Tibial artery (tissue), 4 donors: ENCODE results near the gene TMEM109.
A peak's percentile ranks its signal among the peaks of the same experiment; 100 is the strongest.

Source experiments
- DNase-seq, 2 donors: peaks; one replicate each; pipeline ENCODE4 v3.0.0-alpha.2; 2019
- H3K27ac ChIP-seq, 2 donors: fragments of 200-600 bp; sonication (generic) in 1 of 2; 1 replicate in 1 of 2; 2 replicates in 1 of 2; pipeline ENCODE4 v1.5.1; 2018 to 2019; ENCODE audit warnings: mild to moderate bottlenecking in 1 of 2
- H3K27me3 ChIP-seq, 2 donors: fragments of 200-600 bp; sonication (generic) in 1 of 2; one replicate each; pipeline versions ENCODE4 v1.5.1 to v1.6.0; 2016 to 2019
- H3K36me3 ChIP-seq, 3 donors: fragments of 200-600 bp; sonication (generic) in 2 of 3; one replicate each; pipeline ENCODE4 v1.5.1; 2016 to 2019; ENCODE audit warnings: mild to moderate bottlenecking in 2 of 3
- H3K4me1 ChIP-seq, 4 donors: fragments of 200-600 bp; sonication (generic) in 2 of 4; 1 replicate in 3 of 4; 2 replicates in 1 of 4; pipeline ENCODE4 v1.5.1; 2016 to 2019
- H3K4me3 ChIP-seq, 2 donors: fragments of 200-600 bp; sonication (generic) in 1 of 2; 1 replicate in 1 of 2; 2 replicates in 1 of 2; pipeline ENCODE4 v1.5.1; 2018 to 2019; ENCODE audit warnings: mild to moderate bottlenecking in 2 of 2
- H3K9me3 ChIP-seq, 3 donors: fragments of 200-600 bp; sonication (generic) in 1 of 3; one replicate each; pipeline ENCODE4 v1.5.1; 2016 to 2019
- CTCF ChIP-seq, 2 experiments: fragments of 200-600 bp in 1 of 2; fragments of 450-650 bp in 1 of 2; IDR thresholded peaks; one replicate each; pipeline ENCODE4 v1.5.1; 2017 to 2019; ENCODE audit warnings: antibody characterized with exemption in 2 of 2, mild to moderate bottlenecking in 1 of 2, moderate library complexity in 1 of 2
- intact Hi-C: fragments of 100-400 bp; cut with DNase I; formaldehyde crosslinking; loops from one replicate; pipeline ENCODE4 v1.15.0; 2023; ENCODE audit warnings: low total_unique reads

TMEM109 gene

GRCh38 chr11:60897496-60897895 is 16.5 kb upstream of the TMEM109 start:
- DNase-seq = no peak
- H3K36me3 ChIP-seq = peaks cover 78 to 98% (median 94%) of the 10 kb centered on the region in 3 donors
- no peaks in the 10 kb centered on the region for H3K9me3 ChIP-seq
- no peak overlapping the region for H3K27ac ChIP-seq
- no peak for TF ChIP-seq CTCF (IDR thresholded peaks at IDR 0.05)
- intact Hi-C loops = no loop called here
- no peak overlapping the region for H3K4me3 ChIP-seq
- peaks cover 0 to 2% (median 0%) of the 10 kb centered on the region in 4 donors for H3K4me1 ChIP-seq
- no peaks in the 10 kb centered on the region for H3K27me3 ChIP-seq

- no peak for DNase-seq
- peaks cover 67 to 94% (median 89%) of the 10 kb centered on the region in 3 donors for H3K36me3 ChIP-seq
- no peak overlapping the region for H3K27ac ChIP-seq
- no peak overlapping the region for H3K4me3 ChIP-seq
- intact Hi-C loops = no loop called here
- no peaks in the 10 kb centered on the region for H3K9me3 ChIP-seq
- H3K27me3 ChIP-seq = no peaks in the 10 kb centered on the region
- peaks cover 0 to 7% (median 3%) of the 10 kb centered on the region in 4 donors for H3K4me1 ChIP-seq
- peak; percentile 74 to 93 for TF ChIP-seq CTCF (IDR thresholded peaks at IDR 0.05)
These were observed 14.7 kb upstream of the TMEM109 start for GRCh38 chr11:60899046-60899936.

GRCh38 chr11:60899977-60900376 is 14.0 kb upstream of the TMEM109 start:
- Histone ChIP-seq H3K27ac (no peak overlapping the region), H3K9me3 (no peaks in the 10 kb centered on the region), H3K36me3 (peaks cover 64 to 87% (median 82%) of the 10 kb centered on the region in 3 donors), H3K27me3 (no peaks in the 10 kb centered on the region), H3K4me3 (no peak overlapping the region), H3K4me1 (peaks cover 0 to 14% (median 9%) of the 10 kb centered on the region in 4 donors)
- TF ChIP-seq CTCF (IDR thresholded peaks at IDR 0.05) = no peak
- intact Hi-C loops = loop anchor here (2.0 kb wide), 1 partner anchor 69 kb away; no protein-coding TSS in a partner anchor
- DNase-seq = no peak

- no peak overlapping the region for H3K27ac ChIP-seq
- H3K9me3 ChIP-seq = no peaks in the 10 kb centered on the region
- peaks cover 60 to 78% (median 74%) of the 10 kb centered on the region in 3 donors for H3K36me3 ChIP-seq
- no peaks in the 10 kb centered on the region for H3K27me3 ChIP-seq
- DNase-seq = no peak
- H3K4me3 ChIP-seq = no peak overlapping the region
- no peak for TF ChIP-seq CTCF (IDR thresholded peaks at IDR 0.05)
- intact Hi-C loops = loop anchor here (2.0 kb wide), 1 partner anchor 70 kb away; no protein-coding TSS in a partner anchor
- H3K4me1 ChIP-seq = peaks cover 0 to 23% (median 16%) of the 10 kb centered on the region in 4 donors
These were observed 13.1 kb upstream of the TMEM109 start for GRCh38 chr11:60900673-60901404.

- intact Hi-C loops = no loop called here
- H3K4me3 ChIP-seq = no peak overlapping the region
- H3K4me1 ChIP-seq = peaks cover 0 to 27% (median 18%) of the 10 kb centered on the region in 4 donors
- H3K36me3 ChIP-seq = peaks cover 42 to 60% (median 56%) of the 10 kb centered on the region in 3 donors
- no peak for DNase-seq
- no peaks in the 10 kb centered on the region for H3K9me3 ChIP-seq
- no peaks in the 10 kb centered on the region for H3K27me3 ChIP-seq
- TF ChIP-seq CTCF (IDR thresholded peaks at IDR 0.05) = no peak
- H3K27ac ChIP-seq = no peak overlapping the region
These were observed 11.3 kb upstream of the TMEM109 start for GRCh38 chr11:60902625-60903024.
